H9 (cell line): ENCODE data around the gene OR52E6. TPM values are rescaled to one million over a fixed set of nuclear protein-coding genes. Genes with fewer than 3 reads are reported as not detected.

ENCODE experiments used
- DNase-seq: peaks from one replicate; pipeline ENCODE4 v3.0.0-alpha.2; 2017
- H2AFZ ChIP-seq: one replicate; pipeline ENCODE4 v1.6.1; 2013; ENCODE audit warnings: mild to moderate bottlenecking, low read length, control low read depth, moderate library complexity
- H2AK5ac ChIP-seq: 2 replicates; pipeline ENCODE4 v1.6.1; 2013; ENCODE audit warnings: low read length, control low read depth, mixed read lengths; ENCODE audit not compliant: insufficient read length
- H2BK120ac ChIP-seq: one replicate; pipeline ENCODE4 v1.6.1; 2013; ENCODE audit warnings: low read depth, mild to moderate bottlenecking, low read length, control low read depth, inconsistent platforms; ENCODE audit not compliant: poor library complexity, severe bottlenecking
- H2BK12ac ChIP-seq: 2 replicates; pipeline ENCODE4 v1.6.1; 2013; ENCODE audit warnings: low read length, control low read depth, mixed read lengths, low read depth; ENCODE audit not compliant: insufficient read length
- H2BK15ac ChIP-seq: 2 replicates; pipeline ENCODE4 v1.6.1; 2013; ENCODE audit warnings: low read depth, low read length, control low read depth
- H2BK20ac ChIP-seq: one replicate; pipeline ENCODE4 v1.6.1; 2013; ENCODE audit warnings: low read depth, mild to moderate bottlenecking, low read length, control low read depth, inconsistent platforms; ENCODE audit not compliant: poor library complexity, severe bottlenecking
- H2BK5ac ChIP-seq: 2 replicates; pipeline ENCODE4 v1.6.1; 2013; ENCODE audit warnings: low read length, control low read depth, mixed read lengths; ENCODE audit not compliant: insufficient read length
- H3K14ac ChIP-seq: 2 replicates; pipeline ENCODE4 v1.6.1; 2013; ENCODE audit warnings: low read length, control low read depth; ENCODE audit not compliant: insufficient read depth
- H3K18ac ChIP-seq: 2 replicates; pipeline ENCODE4 v1.6.1; 2013; ENCODE audit warnings: low read depth, mild to moderate bottlenecking, mixed read lengths, low read length, control low read depth; ENCODE audit not compliant: insufficient read length
- H3K23ac ChIP-seq: 2 replicates; pipeline ENCODE4 v1.6.1; 2013; ENCODE audit warnings: low read length, control low read depth, mixed read lengths, low read depth; ENCODE audit not compliant: insufficient read length
- H3K23me2 ChIP-seq: 2 replicates; pipeline ENCODE4 v1.6.1; 2013; ENCODE audit warnings: low read depth, mild to moderate bottlenecking, mixed read lengths, low read length, control low read depth; ENCODE audit not compliant: insufficient read length, poor library complexity, severe bottlenecking
- H3K27ac ChIP-seq: 2 replicates; pipeline ENCODE4 v1.5.1; 2013; ENCODE audit warnings: low read length, control low read depth, mixed read lengths, low read depth; ENCODE audit not compliant: insufficient read length
- H3K27me3 ChIP-seq: 2 replicates; pipeline ENCODE4 v1.6.1; 2013; ENCODE audit warnings: low read length, control low read depth, inconsistent platforms; ENCODE audit not compliant: insufficient read depth
- H3K4ac ChIP-seq: 2 replicates; pipeline ENCODE4 v1.6.1; 2013; ENCODE audit warnings: low read depth, mild to moderate bottlenecking, control low read depth, inconsistent platforms, low read length, moderate library complexity
- H3K4me1 ChIP-seq: 2 replicates; pipeline ENCODE4 v1.6.1; 2013; ENCODE audit warnings: low read length, control low read depth, inconsistent platforms; ENCODE audit not compliant: insufficient read depth
- H3K4me2 ChIP-seq: 2 replicates; pipeline ENCODE4 v1.6.1; 2013; ENCODE audit warnings: low read length, control low read depth, mixed read lengths; ENCODE audit not compliant: insufficient read length, insufficient read depth
- H3K56ac ChIP-seq: 2 replicates; pipeline ENCODE4 v1.6.1; 2013; ENCODE audit warnings: low read depth, mild to moderate bottlenecking, mixed read lengths, low read length, control low read depth; ENCODE audit not compliant: insufficient read length
- H3K79me1 ChIP-seq: 2 replicates; pipeline ENCODE4 v1.6.1; 2013; ENCODE audit warnings: low read depth, mild to moderate bottlenecking, moderate library complexity, low read length, control low read depth, inconsistent platforms; ENCODE audit not compliant: insufficient read depth, poor library complexity, severe bottlenecking
- H3K79me2 ChIP-seq: 2 replicates; pipeline ENCODE4 v1.6.1; 2013; ENCODE audit warnings: low read length, control low read depth, inconsistent platforms; ENCODE audit not compliant: insufficient read depth
- H3K9ac ChIP-seq: 2 replicates; pipeline ENCODE4 v1.6.1; 2013; ENCODE audit warnings: low read length, control low read depth, mixed read lengths; ENCODE audit not compliant: insufficient read length; ENCODE audit errors: extremely low read depth
- H3K9me3 ChIP-seq: one replicate; pipeline ENCODE4 v1.6.1; 2013; ENCODE audit warnings: low read depth, low read length, inconsistent platforms; ENCODE audit not compliant: control insufficient read depth
- H3T11ph ChIP-seq: one replicate; pipeline ENCODE4 v1.6.1; 2013; ENCODE audit warnings: mild to moderate bottlenecking, low read length, control low read depth, inconsistent platforms
- H4K20me1 ChIP-seq: one replicate; pipeline ENCODE4 v1.6.1; 2013; ENCODE audit not compliant: control insufficient read depth, insufficient read length, insufficient read depth
- H4K5ac ChIP-seq: 2 replicates; pipeline ENCODE4 v1.6.1; 2013; ENCODE audit warnings: low read depth, mild to moderate bottlenecking, mixed read lengths, low read length, control low read depth; ENCODE audit not compliant: insufficient read length
- H4K8ac ChIP-seq: replicated peaks from 2 replicates; pipeline ENCODE4 v1.6.1; 2013; ENCODE audit warnings: low read length, control low read depth, mixed read lengths, low read depth; ENCODE audit not compliant: insufficient read length
- H4K91ac ChIP-seq: 2 replicates; pipeline ENCODE4 v1.6.1; 2013; ENCODE audit warnings: low read depth, mild to moderate bottlenecking, moderate library complexity, mixed read lengths, low read length, control low read depth; ENCODE audit not compliant: insufficient read length
- H3K27ac Mint-ChIP-seq, 3 experiments: 2 replicates in 2 of 3; 3 replicates in 1 of 3; pipeline ENCODE4 v1.8.0; 2020 to 2021; ENCODE audit warnings: mixed read lengths in 3 of 3, mild to moderate bottlenecking in 1 of 3, moderate library complexity in 1 of 3
- H3K27me3 Mint-ChIP-seq: 2 replicates; pipeline ENCODE4 v1.8.0; 2021; ENCODE audit warnings: low read depth, mild to moderate bottlenecking, moderate library complexity, mixed read lengths
- H3K36me3 Mint-ChIP-seq, 3 experiments: 2 replicates in 2 of 3; 3 replicates in 1 of 3; pipeline ENCODE4 v1.8.0; 2020 to 2021; ENCODE audit warnings: low read depth in 3 of 3, mixed read lengths in 3 of 3; ENCODE audit not compliant: insufficient read depth in 1 of 3
- H3K4me1 Mint-ChIP-seq, 2 experiments: 2 replicates each; pipeline ENCODE4 v1.8.0; 2020; ENCODE audit warnings: mixed read lengths in 2 of 2
- H3K4me3 Mint-ChIP-seq, 2 experiments: 2 replicates in 1 of 2; 3 replicates in 1 of 2; pipeline ENCODE4 v1.8.0; 2020 to 2021; ENCODE audit warnings: mild to moderate bottlenecking in 2 of 2, mixed read lengths in 2 of 2, moderate library complexity in 1 of 2
- H3K9me3 Mint-ChIP-seq, 2 experiments: 2 replicates in 1 of 2; 3 replicates in 1 of 2; pipeline ENCODE4 v1.8.0; 2020; ENCODE audit warnings: mild to moderate bottlenecking in 2 of 2, mixed read lengths in 2 of 2, moderate library complexity in 1 of 2
- WGBS: extraction: QIAGEN DNeasy Blood & Tissue Kit; methylation state at CpG from one replicate; pipeline ENCODE4 v1.1.7; 2013; ENCODE audit warnings: missing lambda C conversion rate, low lambda C conversion rate, mixed read lengths; ENCODE audit not compliant: insufficient read length; ENCODE audit errors: extremely low coverage; 5-methylcytosine and 5-hydroxymethylcytosine counted together
- total RNA-seq: library from RNA; stranded (reverse); gene quantifications from 2 replicates; pipeline ENCODE4 v1.2.1, GENCODE V29; 2021
- TF ChIP-seq, protein P1 (sequence below): fragments of 200-600 bp; sonication (generic); conservative IDR thresholded peaks from 3 replicates; pipeline ENCODE4 v1.8.0; 2021; ENCODE audit warnings: antibody characterized with exemption, mild to moderate bottlenecking

Gene OR52E6
- total RNA-seq, 1 experiment from 2014 or later, result not detected

DNA sequence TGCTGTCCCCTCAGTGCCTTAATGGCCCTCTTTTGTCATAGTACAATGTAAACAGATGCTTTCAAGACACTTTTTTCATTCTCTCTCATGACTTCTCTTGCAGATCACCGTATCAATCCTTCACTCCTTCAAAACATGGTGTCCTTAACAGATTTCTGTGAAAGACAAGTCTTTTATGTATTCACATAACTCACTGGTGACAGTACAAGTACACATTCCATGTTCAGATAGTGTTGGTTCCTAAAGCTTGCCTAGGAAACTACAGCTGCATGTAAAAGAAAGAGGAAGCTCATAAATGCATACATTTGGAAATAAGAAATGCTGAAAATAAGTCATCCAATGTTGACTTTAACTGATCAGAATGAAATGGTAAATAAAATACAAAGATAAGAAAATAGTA lies 5.0 kb upstream of the OR52E6 start:
- no peak overlapping the region for H3K4me3 Mint-ChIP-seq

More for the DNA sequence above, 5.0 kb upstream of the OR52E6 start:
- no peak overlapping the region for H2BK120ac ChIP-seq
- H3K23me2 ChIP-seq, result no peaks in the 10 kb centered on the region
- H3K79me1 ChIP-seq, result no peaks in the 10 kb centered on the region
- Mint-ChIP-seq H3K27ac (no peak overlapping the region), H3K4me1 (no peaks in the 10 kb centered on the region), H3K27me3 (no peaks in the 10 kb centered on the region; the same call in 1 of the 2 replicates), H3K9me3 (no peaks in the 10 kb centered on the region), H3K36me3 (no peaks in the 10 kb centered on the region)
- TF ChIP-seq, protein P1, sequence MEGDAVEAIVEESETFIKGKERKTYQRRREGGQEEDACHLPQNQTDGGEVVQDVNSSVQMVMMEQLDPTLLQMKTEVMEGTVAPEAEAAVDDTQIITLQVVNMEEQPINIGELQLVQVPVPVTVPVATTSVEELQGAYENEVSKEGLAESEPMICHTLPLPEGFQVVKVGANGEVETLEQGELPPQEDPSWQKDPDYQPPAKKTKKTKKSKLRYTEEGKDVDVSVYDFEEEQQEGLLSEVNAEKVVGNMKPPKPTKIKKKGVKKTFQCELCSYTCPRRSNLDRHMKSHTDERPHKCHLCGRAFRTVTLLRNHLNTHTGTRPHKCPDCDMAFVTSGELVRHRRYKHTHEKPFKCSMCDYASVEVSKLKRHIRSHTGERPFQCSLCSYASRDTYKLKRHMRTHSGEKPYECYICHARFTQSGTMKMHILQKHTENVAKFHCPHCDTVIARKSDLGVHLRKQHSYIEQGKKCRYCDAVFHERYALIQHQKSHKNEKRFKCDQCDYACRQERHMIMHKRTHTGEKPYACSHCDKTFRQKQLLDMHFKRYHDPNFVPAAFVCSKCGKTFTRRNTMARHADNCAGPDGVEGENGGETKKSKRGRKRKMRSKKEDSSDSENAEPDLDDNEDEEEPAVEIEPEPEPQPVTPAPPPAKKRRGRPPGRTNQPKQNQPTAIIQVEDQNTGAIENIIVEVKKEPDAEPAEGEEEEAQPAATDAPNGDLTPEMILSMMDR, result no peak
- no peak overlapping the region for H2BK12ac ChIP-seq
- H3K27me3 ChIP-seq, result no peaks in the 10 kb centered on the region
- H3K4me1 ChIP-seq, result no peaks in the 10 kb centered on the region
- H3K79me2 ChIP-seq, result no peaks in the 10 kb centered on the region
- no peak overlapping the region for H3K18ac ChIP-seq
- no peak overlapping the region for H3T11ph ChIP-seq
- no peak overlapping the region for H3K56ac ChIP-seq
- H2AFZ ChIP-seq, result no peak overlapping the region
- no peak overlapping the region for H4K5ac ChIP-seq
- H2BK20ac ChIP-seq, result no peak overlapping the region
- H3K14ac ChIP-seq, result no peak overlapping the region
- H3K9ac ChIP-seq, result no peak overlapping the region
- H2BK15ac ChIP-seq, result no peak overlapping the region
- H4K8ac ChIP-seq, result no peak overlapping the region
- no peak overlapping the region for H2AK5ac ChIP-seq
- H4K20me1 ChIP-seq, result no peaks in the 10 kb centered on the region
- H3K27ac ChIP-seq, result no peak overlapping the region
- H2BK5ac ChIP-seq, result no peak overlapping the region
- H3K4me2 ChIP-seq, result no peak overlapping the region
- H3K4ac ChIP-seq, result no peak overlapping the region
- H3K23ac ChIP-seq, result no peak overlapping the region
- no CpG with 5 or more reads among the region's 1 CpG for WGBS
- no peaks in the 10 kb centered on the region for H3K9me3 ChIP-seq
- no peak overlapping the region for H4K91ac ChIP-seq
- DNase-seq, result no peak
